Activated T-cell treated with anti-CD3 and anti-CD28 coated beads, Interleukin-2, amount 50 U/mL, for 48 hours (primary cell): ENCODE data around the gene DHRS4.
"Not testable (repeated sequence)": the region's sequence is repeated elsewhere in the genome, so short reads cannot be mapped to it uniquely, and the experiment has no call there.

Source experiments
- DNase-seq, 2 experiments: peaks; one replicate each; pipeline ENCODE4 v3.0.0-alpha.2; 2020

Gene DHRS4

GRCh38 chr14:23941669-23942068, 11.9 kb upstream of the DHRS4 start:
- DNase-seq, result no peak

- no peak for DNase-seq
Observed at GRCh38 chr14:23942587-23942986, 11.0 kb upstream of the DHRS4 start.

- DNase-seq, result not testable (repeated sequence)
Observed at GRCh38 chr14:23949069-23949468, 4.5 kb upstream of the DHRS4 start.

GRCh38 chr14:23950411-23951135, 3.0 kb upstream of the DHRS4 start:
- DNase-seq, result no peak

GRCh38 chr14:23951136-23951466, 2.5 kb upstream of the DHRS4 start:
- not testable (repeated sequence) for DNase-seq

GRCh38 chr14:23951590-23952201, 1.9 kb upstream of the DHRS4 start:
- no peak for DNase-seq

GRCh38 chr14:23953116-23953463, 480 bp upstream of the DHRS4 start:
- DNase-seq, result not testable (repeated sequence)

- not testable (repeated sequence) for DNase-seq
Observed at GRCh38 chr14:23954279-23954614, 677 bp downstream of the DHRS4 start.

GRCh38 chr14:23954965-23955364, 1.4 kb downstream of the DHRS4 start:
- DNase-seq, result not testable (repeated sequence)

- DNase-seq, result not testable (repeated sequence)
Observed at GRCh38 chr14:23955811-23956210, 2.2 kb downstream of the DHRS4 start.

- not testable (repeated sequence) for DNase-seq
Observed at GRCh38 chr14:23957913-23958569, 4.5 kb downstream of the DHRS4 start.

- DNase-seq, result not testable (repeated sequence)
Observed at GRCh38 chr14:23960899-23961298, 7.3 kb downstream of the DHRS4 start.

- DNase-seq, result not testable (repeated sequence)
Observed at GRCh38 chr14:23961704-23962103, 8.1 kb downstream of the DHRS4 start.

GRCh38 chr14:23969130-23969480, 15.5 kb downstream of the DHRS4 start:
- not testable (repeated sequence) for DNase-seq

GRCh38 chr14:23969481-23970282, 16.1 kb downstream of the DHRS4 start:
- DNase-seq, result peak; percentile 75 to 79

GRCh38 chr14:23970283-23970659, 16.7 kb downstream of the DHRS4 start:
- DNase-seq, result not testable (repeated sequence)

- not testable (repeated sequence) for DNase-seq
Observed at GRCh38 chr14:23973178-23973577, 19.6 kb downstream of the DHRS4 start.

- DNase-seq, result not testable (repeated sequence)
Observed at GRCh38 chr14:23974041-23974440, 20.5 kb downstream of the DHRS4 start.

- DNase-seq, result not testable (repeated sequence)
Observed at GRCh38 chr14:23977208-23977607, 23.6 kb downstream of the DHRS4 start.

- not testable (repeated sequence) for DNase-seq
Observed at GRCh38 chr14:23981951-23982813, 28.6 kb downstream of the DHRS4 start.

GRCh38 chr14:23984891-23985602, 31.5 kb downstream of the DHRS4 start:
- DNase-seq, result no peak

GRCh38 chr14:23988223-23988606, 34.6 kb downstream of the DHRS4 start:
- not testable (repeated sequence) for DNase-seq
